HG03196 (cell line): ENCODE data around the gene CLDN16.

Source experiments
- ATAC-seq: cut with Tn5 transposase; IDR thresholded peaks from one replicate; pipeline ENCODE4 v1.9.1; 2021; ENCODE audit not compliant: unreplicated experiment

CLDN16 gene

DNA sequence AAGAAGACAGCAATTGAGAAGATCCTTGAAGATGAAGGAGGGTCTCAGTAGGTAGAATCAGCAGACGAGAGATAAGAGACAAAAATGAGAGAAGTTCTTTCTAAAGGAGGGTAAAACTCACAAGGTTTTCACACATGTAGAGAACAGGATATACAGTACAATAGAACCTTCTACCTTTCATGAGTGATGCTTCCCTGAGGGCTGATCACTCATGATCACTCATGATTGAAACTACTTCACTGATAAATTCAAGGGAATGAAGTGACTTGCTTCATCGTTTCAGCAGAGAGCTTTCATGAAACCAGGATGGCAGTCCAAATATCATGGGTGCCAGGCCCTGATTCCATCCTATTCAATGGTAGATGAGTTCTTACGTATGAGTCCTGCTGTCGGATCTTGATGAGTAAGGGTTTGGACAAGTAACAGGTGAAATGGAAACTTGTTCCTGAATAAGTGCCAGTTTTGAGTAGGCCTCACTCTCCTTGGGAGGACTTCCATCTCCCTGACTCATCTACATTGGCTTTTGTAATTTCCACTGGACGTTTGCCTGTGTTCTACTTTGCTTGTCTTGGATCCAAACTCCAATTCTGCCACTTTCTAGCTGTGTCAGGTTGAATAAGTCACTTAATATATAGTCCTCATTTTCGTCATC lies 9.6 kb upstream of the CLDN16 start:
- no peak for ATAC-seq

DNA sequence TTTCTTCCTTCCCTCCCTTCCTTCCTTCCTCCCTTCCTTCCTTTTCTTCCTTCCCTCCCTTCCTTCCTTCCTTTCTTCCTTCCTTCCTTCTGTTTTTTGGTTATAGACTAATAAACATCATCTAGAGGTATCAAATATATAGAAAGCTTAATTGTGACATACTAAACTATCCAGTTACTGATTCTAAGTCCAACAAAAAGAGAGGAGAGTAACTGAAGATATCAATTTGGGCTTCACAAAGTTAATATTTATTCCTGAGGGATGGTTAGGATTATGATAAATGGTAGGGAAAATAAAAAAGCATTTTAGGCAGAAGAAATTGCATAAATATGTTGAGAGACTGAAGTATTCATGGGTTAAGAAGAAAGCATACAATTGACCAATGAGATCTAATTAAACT lies 7.8 kb upstream of the CLDN16 start:
- no peak for ATAC-seq

- ATAC-seq = no peak
Measured at GRCh38 chr3:190381441-190381840, 6.5 kb upstream of the CLDN16 start.

DNA sequence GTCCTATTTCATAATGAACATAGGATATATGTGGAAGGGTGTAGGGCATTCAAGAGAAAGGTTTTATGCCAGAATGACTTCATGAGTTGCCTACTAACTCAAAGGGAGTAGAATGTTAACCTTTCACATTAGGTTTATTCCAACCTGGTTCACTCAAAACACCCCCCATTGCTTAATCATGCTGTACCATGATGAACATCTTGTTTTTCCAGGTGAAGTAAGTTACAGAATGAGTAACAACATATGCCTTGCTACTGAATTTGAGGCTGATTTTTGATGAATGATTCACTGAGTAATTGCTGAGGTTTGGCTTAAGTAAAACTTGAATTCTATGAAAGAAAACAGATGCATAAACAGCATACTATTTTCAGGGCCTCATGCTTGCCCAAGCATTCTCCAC lies 5.9 kb upstream of the CLDN16 start:
- no peak for ATAC-seq

- peak; percentile 91 for ATAC-seq
Measured at GRCh38 chr3:190384309-190384756, 3.6 kb upstream of the CLDN16 start.

- no peak for ATAC-seq
Measured at GRCh38 chr3:190385731-190386688, 2.0 kb upstream of the CLDN16 start.

- no peak for ATAC-seq
Measured at GRCh38 chr3:190388703-190389102, 740 bp downstream of the CLDN16 start.

DNA sequence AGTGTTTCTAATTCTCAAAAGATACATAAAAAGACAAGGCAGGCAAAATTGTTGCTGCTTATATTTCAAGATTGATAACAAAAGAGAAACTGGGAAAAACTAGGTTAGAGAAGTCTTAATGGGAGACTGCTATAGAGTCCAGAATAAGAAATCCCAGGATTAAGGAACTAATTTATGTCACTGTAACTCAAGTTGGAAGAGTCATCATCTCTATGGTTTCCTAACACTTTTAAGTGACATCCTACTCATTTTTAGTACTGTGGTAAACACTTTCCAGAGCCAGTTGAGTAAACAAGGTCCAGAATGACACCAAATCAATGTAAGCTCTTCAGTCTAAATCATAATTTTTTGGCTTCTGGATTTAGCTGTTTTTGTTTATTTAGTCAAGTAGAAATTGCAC lies 8.0 kb downstream of the CLDN16 start:
- ATAC-seq = no peak

DNA sequence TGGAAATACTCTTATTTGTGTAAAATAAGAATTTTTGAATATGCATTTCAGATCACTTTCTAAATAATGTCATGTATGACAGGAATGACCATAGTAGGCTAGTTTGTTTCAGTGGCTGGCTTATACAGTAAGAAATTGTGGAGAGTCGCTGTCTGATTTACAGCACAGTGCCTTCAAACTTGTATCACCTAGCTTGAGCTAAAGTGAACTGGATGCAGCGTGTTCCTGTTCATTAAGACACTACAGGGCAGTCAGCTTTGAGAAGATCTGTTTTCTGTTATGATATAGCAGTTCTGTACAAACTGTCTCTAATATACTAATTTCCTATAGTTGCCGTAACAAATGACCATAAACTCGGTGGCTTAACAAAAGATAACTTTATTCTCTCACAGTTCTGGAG lies 9.9 kb downstream of the CLDN16 start:
- no peak for ATAC-seq

DNA sequence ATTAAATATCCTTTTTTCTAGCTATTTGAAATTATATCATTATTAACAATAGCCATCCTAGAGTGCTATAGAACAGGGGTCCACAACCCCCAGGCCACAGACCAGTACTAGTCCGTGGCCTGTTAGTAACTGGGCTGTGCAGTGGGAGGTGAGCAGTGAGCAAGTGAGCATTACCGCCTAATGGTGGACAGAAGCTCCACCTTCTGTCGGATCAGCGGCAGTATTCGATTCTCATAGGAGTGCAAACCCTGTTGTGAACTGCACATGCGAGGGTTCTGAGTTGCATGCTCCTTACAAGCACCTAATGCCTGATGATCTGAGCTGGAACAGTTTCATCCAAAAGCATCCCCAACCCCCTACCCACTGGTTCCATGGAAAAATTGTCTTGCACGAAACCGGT lies 11.7 kb downstream of the CLDN16 start:
- no peak for ATAC-seq

GRCh38 chr3:190401963-190402362 lies 14.0 kb downstream of the CLDN16 start:
- no peak for ATAC-seq

DNA sequence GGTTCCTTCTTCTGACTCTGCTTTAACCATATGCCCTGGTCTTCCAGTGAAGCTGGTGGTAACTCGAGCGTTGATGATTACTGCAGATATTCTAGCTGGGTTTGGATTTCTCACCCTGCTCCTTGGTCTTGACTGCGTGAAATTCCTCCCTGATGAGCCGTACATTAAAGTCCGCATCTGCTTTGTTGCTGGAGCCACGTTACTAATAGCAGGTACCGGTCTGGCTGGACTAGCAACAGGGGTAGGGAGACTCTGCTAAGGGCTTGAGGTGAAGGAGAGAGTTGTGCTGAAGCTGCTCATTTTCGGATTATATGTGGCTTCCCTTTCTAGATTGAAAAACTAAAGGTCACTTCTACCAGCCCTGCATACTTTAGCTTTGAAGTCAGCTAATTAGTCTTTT lies 16.8 kb downstream of the CLDN16 start:
- no peak for ATAC-seq

DNA sequence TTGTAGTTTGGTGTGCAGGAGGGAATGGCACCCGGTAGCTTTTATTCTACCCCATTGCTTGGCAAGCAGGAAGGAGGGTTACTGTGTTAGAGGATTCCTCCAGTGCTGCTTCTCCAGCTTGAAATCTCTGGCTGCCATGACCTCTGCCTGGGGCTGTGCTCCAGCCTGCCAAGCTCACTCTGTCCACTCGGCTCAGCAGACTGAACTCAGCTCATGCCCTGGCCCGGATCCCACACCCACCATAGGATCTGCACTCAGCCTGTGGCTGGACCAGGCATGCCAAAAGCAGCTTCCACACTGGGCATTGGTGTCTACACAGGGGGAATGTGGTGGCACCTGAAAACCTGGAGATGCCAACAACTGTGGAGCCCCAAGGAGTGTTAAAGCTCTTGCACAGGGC lies 26.3 kb downstream of the CLDN16 start:
- no peak for ATAC-seq

DNA sequence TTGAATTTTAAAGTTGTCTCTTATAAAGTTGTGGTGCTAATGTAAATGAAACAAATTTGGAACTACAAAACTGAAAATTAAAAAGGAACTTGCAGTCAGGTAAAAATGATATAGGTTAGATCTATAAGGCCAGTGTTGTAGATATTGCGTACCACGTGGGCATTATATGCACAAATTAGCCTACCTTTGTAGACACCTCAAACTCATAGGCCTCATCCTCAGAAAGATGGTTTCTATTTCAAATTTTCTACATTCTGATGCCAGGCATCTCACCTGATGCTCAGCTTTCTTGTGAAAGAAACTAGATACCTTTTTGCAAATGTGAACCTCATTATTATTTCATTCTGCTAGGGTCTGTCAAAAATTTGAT lies 36.1 kb downstream of the CLDN16 start:
- ATAC-seq = peak; percentile 13

- peak; percentile 78 for ATAC-seq
Measured at GRCh38 chr3:190424478-190425439, 36.8 kb downstream of the CLDN16 start.

GRCh38 chr3:190425833-190426232 lies 37.9 kb downstream of the CLDN16 start:
- no peak for ATAC-seq

DNA sequence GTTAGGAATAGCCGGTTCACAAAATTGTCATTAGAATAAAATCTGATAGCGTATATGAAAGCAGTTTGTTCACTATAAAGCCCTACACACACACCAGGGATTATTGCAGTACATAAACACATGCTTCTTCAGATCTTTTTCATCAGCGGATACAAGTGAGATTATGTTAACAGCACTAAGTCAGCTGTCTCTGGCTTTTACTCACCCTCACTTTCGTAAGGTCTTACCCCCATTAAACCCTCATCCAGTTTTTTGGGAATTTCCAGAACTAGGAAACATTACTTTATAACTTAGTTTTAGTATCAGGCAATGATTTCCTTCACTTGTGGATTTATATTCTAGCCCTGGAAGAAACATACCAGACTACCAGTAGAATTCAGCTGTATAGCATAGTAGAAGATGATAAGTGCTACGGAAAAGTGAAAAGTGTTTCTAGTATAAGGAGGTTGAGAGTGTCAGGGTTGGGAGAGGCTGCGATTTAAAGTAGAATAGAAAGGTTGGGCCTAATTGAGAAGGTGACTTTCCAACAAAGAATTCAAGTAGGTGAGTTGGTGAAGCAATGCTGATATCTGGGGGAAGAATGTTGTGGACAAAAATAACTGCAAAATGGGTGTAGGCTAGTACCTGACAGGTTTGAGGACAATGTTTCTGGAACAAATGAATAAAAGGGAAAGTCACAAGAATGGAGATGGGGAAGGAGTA lies 39.0 kb downstream of the CLDN16 start:
- no peak for ATAC-seq

- no peak for ATAC-seq
Measured at GRCh38 chr3:190429681-190430080, 41.7 kb downstream of the CLDN16 start.

GRCh38 chr3:190430906-190431305 lies 42.9 kb downstream of the CLDN16 start:
- no peak for ATAC-seq

DNA sequence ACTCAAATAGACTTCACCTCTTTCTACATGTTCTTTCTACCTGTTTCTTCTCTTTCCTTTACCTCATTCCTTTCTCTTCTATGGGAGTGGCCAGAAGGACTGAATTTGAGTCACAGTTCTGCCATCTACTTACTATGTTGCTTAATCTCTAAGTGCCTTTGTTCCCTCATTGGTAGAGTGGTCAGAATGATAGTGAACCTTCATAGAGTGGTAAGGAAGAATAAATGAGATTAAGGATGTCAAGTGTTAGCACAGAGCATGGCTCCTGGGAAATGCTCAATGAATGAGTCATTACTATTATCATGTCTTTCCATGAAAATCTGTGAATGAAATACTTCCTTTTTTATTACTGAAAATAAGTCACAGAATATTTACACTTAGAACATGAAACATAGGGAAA lies 44.3 kb downstream of the CLDN16 start:
- ATAC-seq = no peak

DNA sequence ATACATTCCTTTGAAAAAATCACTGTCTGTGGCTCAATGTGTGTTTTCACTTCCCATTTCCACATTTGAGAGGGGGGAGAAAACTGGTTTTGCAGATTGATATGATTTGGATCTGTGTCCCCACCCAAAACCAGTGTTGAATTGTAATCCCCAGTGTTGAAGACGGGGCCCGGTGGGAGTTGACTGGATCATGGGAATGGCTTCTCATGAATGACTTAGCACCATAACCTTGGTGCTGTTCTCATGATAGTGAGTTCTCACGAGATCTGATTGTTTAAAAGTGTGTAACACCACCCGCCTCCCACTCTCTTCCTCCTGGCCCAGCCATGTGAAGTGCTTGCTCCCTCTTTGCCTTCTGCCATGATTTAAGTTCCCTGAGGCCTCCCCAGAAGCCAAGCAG lies 45.7 kb downstream of the CLDN16 start:
- no peak for ATAC-seq
